ENCODE measurements around the gene SLC16A12. TPM values are rescaled to one million over a fixed set of nuclear protein-coding genes. Genes with fewer than 3 reads are reported as not detected.

Gene SLC16A12
- total and polyA plus RNA-seq, 2 of the 8 experiments (the other 6 are each of a cell fraction or from before 2014, with no cell fraction given): 1.6 to 1.9 TPM

DNA sequence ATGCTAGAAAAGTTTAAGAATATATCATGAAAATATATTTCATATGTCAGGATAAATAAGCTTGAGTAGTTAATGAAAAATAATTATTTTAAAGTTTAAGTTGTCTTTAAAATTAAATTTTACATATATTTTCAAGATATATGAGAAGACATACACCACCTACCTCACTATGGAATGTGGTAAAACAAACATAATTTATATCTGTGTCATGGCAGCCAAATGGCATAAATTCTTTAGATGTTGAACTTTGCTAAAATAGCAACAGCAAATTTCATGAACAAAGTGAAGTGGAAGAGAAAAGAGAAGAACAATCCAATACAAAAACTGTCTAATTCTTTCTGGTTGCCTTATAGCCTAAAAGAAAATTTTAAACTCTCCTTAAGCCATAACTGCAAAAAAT lies 39.6 kb upstream of the SLC16A12 start:
- no peak overlapping the region for H2BK5ac ChIP-seq (ENCODE audit: low read depth, low read length)
- DNase-seq (ENCODE audit: low read depth in 1 of 2, low spot score in 2 of 2): no peak
- no peak overlapping the region for H3K27ac ChIP-seq (ENCODE audit: low read depth, low read length)
- no peaks in the 10 kb centered on the region for H3K4me1 ChIP-seq (replicated peaks in 1 of 4; ENCODE audit: control insufficient read depth in 3 of 4, insufficient read depth in 4 of 4, low read length in 3 of 4)
- no peak overlapping the region for H3K23ac ChIP-seq (ENCODE audit: insufficient read length)
- H2AK5ac ChIP-seq (ENCODE audit: low read depth, low read length): no peak overlapping the region
- H3K23me2 ChIP-seq (ENCODE audit: low read depth, low read length): no peaks in the 10 kb centered on the region
- H3K79me2 ChIP-seq (ENCODE audit: control insufficient read depth in 1 of 2, insufficient read depth in 2 of 2, low read length in 2 of 2): no peaks in the 10 kb centered on the region
- TF ChIP-seq, protein P1, sequence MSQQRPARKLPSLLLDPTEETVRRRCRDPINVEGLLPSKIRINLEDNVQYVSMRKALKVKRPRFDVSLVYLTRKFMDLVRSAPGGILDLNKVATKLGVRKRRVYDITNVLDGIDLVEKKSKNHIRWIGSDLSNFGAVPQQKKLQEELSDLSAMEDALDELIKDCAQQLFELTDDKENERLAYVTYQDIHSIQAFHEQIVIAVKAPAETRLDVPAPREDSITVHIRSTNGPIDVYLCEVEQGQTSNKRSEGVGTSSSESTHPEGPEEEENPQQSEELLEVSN (IDR thresholded peaks at IDR 0.05): no peak
- no peak for TF ChIP-seq BACH1 (IDR thresholded peaks at IDR 0.05; ENCODE audit: low read length)
- TF ChIP-seq SP2 (IDR thresholded peaks at IDR 0.05; ENCODE audit: low read length): no peak
- H2BK20ac ChIP-seq (ENCODE audit: low read length): no peak overlapping the region
- no peaks in the 10 kb centered on the region for H4K20me1 ChIP-seq (replicated peaks in 1 of 2; ENCODE audit: control insufficient read depth in 1 of 2, insufficient read depth in 2 of 2, low read length in 2 of 2)
- H3K9me3 ChIP-seq (ENCODE audit: insufficient read depth in 2 of 2, low read depth in 1 of 2, low read length in 1 of 2): no peaks in the 10 kb centered on the region
- H3K56ac ChIP-seq (replicated peaks; ENCODE audit: insufficient read length, low read depth, low read length): no peak overlapping the region
- no peak for FAIRE-seq
- H2BK120ac ChIP-seq (replicated peaks; ENCODE audit: low read depth, low read length): no peak overlapping the region
- POLR2A ChIA-PET (ENCODE audit: partially characterized antibody): interaction anchor here (0.7 kb wide), 1 partner anchor 209 kb away, joined by 3 read pairs; no protein-coding TSS in a partner anchor
- H3K18ac ChIP-seq (ENCODE audit: extremely low read depth, low read length): no peak overlapping the region
- no peak overlapping the region for H4K5ac ChIP-seq (ENCODE audit: insufficient read length, low read depth, low read length)
- CTCF ChIA-PET (ENCODE audit: partially characterized antibody): interaction anchor here (1.1 kb wide), 1 partner anchor 10 kb away, joined by 3 read pairs; no protein-coding TSS in a partner anchor
- no peak overlapping the region for H4K8ac ChIP-seq (ENCODE audit: extremely low read depth, insufficient read depth, low read length)
- no peak overlapping the region for H3K14ac ChIP-seq (ENCODE audit: insufficient read length)
- H3K27me3 ChIP-seq (replicated peaks in 1 of 4; ENCODE audit: control insufficient read depth in 3 of 4, extremely low read depth in 1 of 4, insufficient read depth in 3 of 4, low read length in 3 of 4): no peaks in the 10 kb centered on the region
- no peak overlapping the region for H3K4ac ChIP-seq (replicated peaks; ENCODE audit: insufficient read length, low read depth, low read length)
- no peak overlapping the region for H2BK12ac ChIP-seq (ENCODE audit: low read depth, low read length)
- no peaks in the 10 kb centered on the region for H3K36me3 ChIP-seq (ENCODE audit: control insufficient read depth in 2 of 4, insufficient read depth in 4 of 4, low read length in 3 of 4)
- no peak overlapping the region for H3K4me2 ChIP-seq (ENCODE audit: insufficient read depth in 1 of 2, low read depth in 2 of 2, low read length in 2 of 2)
- no peak overlapping the region for H2AFZ ChIP-seq (ENCODE audit: low read length)
- H3K4me3 ChIP-seq (ENCODE audit: extremely low read depth in 1 of 4, insufficient read depth in 2 of 4, low read depth in 3 of 4, low read length in 4 of 4): no peak overlapping the region
- H4K91ac ChIP-seq (replicated peaks; ENCODE audit: insufficient read length, low read length): no peak overlapping the region
- H3K79me1 ChIP-seq (ENCODE audit: low read depth, low read length): no peaks in the 10 kb centered on the region
- no peak overlapping the region for H2BK15ac ChIP-seq (ENCODE audit: low read length)
- H3K9ac ChIP-seq (replicated peaks in 1 of 4; ENCODE audit: extremely low read depth in 1 of 4, low read depth in 3 of 4, low read length in 3 of 4): no peak overlapping the region

Measured in H1 (cell line).